Keratinocyte (primary cell): ENCODE data around the gene TMC2. TPM values are rescaled to one million over a fixed set of nuclear protein-coding genes. Genes with fewer than 3 reads are reported as not detected.

ENCODE experiments used
- DNase-seq: peaks from one replicate; pipeline ENCODE4 v3.0.0-alpha.2; 2011; ENCODE audit warnings: low read depth, missing footprints, low spot score
- FAIRE-seq: peaks from 2 replicates; lab custom pipeline; 2011; peaks lifted over from hg19 to GRCh38; lab: Jason Lieb, UNC
- H2AFZ ChIP-seq: 2 replicates; pipeline ENCODE4 v1.6.0; 2012; ENCODE audit warnings: low read length, control low read depth, inconsistent platforms; ENCODE audit not compliant: control insufficient read depth
- H3K27ac ChIP-seq: 2 replicates; pipeline ENCODE4 v1.5.1; 2011; ENCODE audit warnings: low read length; ENCODE audit not compliant: control insufficient read depth, insufficient read depth
- H3K27me3 ChIP-seq: 3 replicates; pipeline ENCODE4 v1.6.0; 2011; ENCODE audit warnings: low read length; ENCODE audit not compliant: control insufficient read depth, insufficient read depth; ENCODE audit errors: extremely low read depth
- H3K36me3 ChIP-seq, 2 experiments: 2 replicates in 1 of 2; 3 replicates in 1 of 2; pipeline ENCODE4 v1.5.1; 2011; ENCODE audit warnings: low read length in 2 of 2, mild to moderate bottlenecking in 1 of 2; ENCODE audit not compliant: control insufficient read depth in 2 of 2, insufficient read depth in 2 of 2; ENCODE audit errors: extremely low read depth in 1 of 2
- H3K4me1 ChIP-seq: 3 replicates; pipeline ENCODE4 v1.5.1; 2011; ENCODE audit warnings: low read length; ENCODE audit not compliant: control insufficient read depth, insufficient read depth; ENCODE audit errors: extremely low read depth
- H3K4me2 ChIP-seq: 3 replicates; pipeline ENCODE4 v1.6.0; 2011; ENCODE audit warnings: low read depth, low read length; ENCODE audit not compliant: control insufficient read depth, insufficient read depth; ENCODE audit errors: extremely low read depth
- H3K4me3 ChIP-seq, 3 experiments: fragments of 200-600 bp in 1 of 3; sonication (generic) in 1 of 3; 2 replicates in 2 of 3; 3 replicates in 1 of 3; pipeline ENCODE4 v1.5.1; 2011 to 2016; ENCODE audit warnings: low read length in 3 of 3, mild to moderate bottlenecking in 3 of 3, control low read depth in 2 of 3, inconsistent platforms in 1 of 3, low read depth in 1 of 3, mixed read lengths in 1 of 3, mixed run types in 1 of 3, moderate library complexity in 1 of 3; ENCODE audit not compliant: control insufficient read depth in 2 of 3, insufficient read depth in 2 of 3; ENCODE audit errors: extremely low read depth in 1 of 3
- H3K79me2 ChIP-seq: 2 replicates; pipeline ENCODE4 v1.6.0; 2012; ENCODE audit warnings: low read length; ENCODE audit not compliant: control insufficient read depth, insufficient read depth
- H3K9ac ChIP-seq: 3 replicates; pipeline ENCODE4 v1.6.0; 2011; ENCODE audit warnings: low read length; ENCODE audit not compliant: control insufficient read depth, insufficient read depth; ENCODE audit errors: extremely low read depth
- H3K9me1 ChIP-seq: 3 replicates; pipeline ENCODE4 v1.6.0; 2011; ENCODE audit warnings: low read length; ENCODE audit not compliant: control insufficient read depth, insufficient read depth; ENCODE audit errors: extremely low read depth
- H3K9me3 ChIP-seq: 2 replicates; pipeline ENCODE4 v1.5.1; 2012; ENCODE audit warnings: low read depth, low read length; ENCODE audit not compliant: control insufficient read depth
- H4K20me1 ChIP-seq: 3 replicates; pipeline ENCODE4 v1.6.0; 2011; ENCODE audit warnings: low read length; ENCODE audit not compliant: control insufficient read depth, insufficient read depth; ENCODE audit errors: extremely low read depth
- CTCF ChIP-seq, 3 experiments: IDR thresholded peaks in 1 of 3; conservative IDR thresholded peaks in 1 of 3; optimal IDR thresholded peaks in 1 of 3; 2 replicates in 2 of 3; 3 replicates in 1 of 3; pipeline versions ENCODE3 to v1.5.1; 2011; ENCODE audit warnings: low read length in 3 of 3, mild to moderate bottlenecking in 3 of 3, moderate library complexity in 2 of 3, control low read depth in 1 of 3, inconsistent platforms in 1 of 3; ENCODE audit not compliant: insufficient read depth in 2 of 3; ENCODE audit errors: extremely low read depth in 1 of 3
- EZH2 ChIP-seq: IDR thresholded peaks from one replicate; pipeline ENCODE4 v1.6.1; 2012; ENCODE audit warnings: inconsistent platforms, mild to moderate bottlenecking, low read length, moderate library complexity
- dilution Hi-C: fragments of 300-500 bp; cut with MboI; formaldehyde crosslinking; loops from one replicate; pipeline ENCODE4 v1.7.0; 2020; ENCODE audit warnings: low sequenced_read_pairs; ENCODE audit not compliant: extremely low pct_ligation_motif_present
- polyA plus RNA-seq, 5 experiments: library from polyadenylated mRNA; depleted of rRNA in 3 of 5; stranded (reverse) in 3 of 5; stranded (forward) in 1 of 5; unstranded in 1 of 5; fragments of >200 nt; gene quantifications; 1 replicate in 1 of 5; 2 replicates in 3 of 5; 3 replicates in 1 of 5; pipeline versions ENCODE4 v1.2.1 to v1.2.3, GENCODE V29; 2011 to 2012; ENCODE audit warnings: missing spikeins in 2 of 5, low read depth in 1 of 5, low replicate concordance in 1 of 5

The TMC2 gene
- polyA plus RNA-seq, 1 donor (not counting 4 experiments of a cell fraction or from before 2014, with no cell fraction given), result not detected

- no peaks in the 10 kb centered on the region for H3K4me1 ChIP-seq
- no peak overlapping the region for H3K9ac ChIP-seq
- peaks cover 8% of the 10 kb centered on the region for H3K27me3 ChIP-seq
- dilution Hi-C loops, result no loop called here
- H3K9me3 ChIP-seq, result no peaks in the 10 kb centered on the region
- H3K79me2 ChIP-seq, result no peaks in the 10 kb centered on the region
- H3K27ac ChIP-seq, result no peak overlapping the region
- H3K36me3 ChIP-seq, result no peaks in the 10 kb centered on the region
- no peak overlapping the region for H3K4me3 ChIP-seq
- DNase-seq (no peak), FAIRE-seq (no peak)
- no peak overlapping the region for H2AFZ ChIP-seq
- no peak for TF ChIP-seq CTCF (optimal IDR thresholded peaks at IDR 0.05 in 1 of 3, IDR thresholded peaks at IDR 0.05 in 1 of 3, conservative IDR thresholded peaks at IDR 0.05 in 1 of 3; ENCODE audit: extremely low read depth in 1 of 3, insufficient read depth in 2 of 3, low read length in 3 of 3)
- no peak for TF ChIP-seq EZH2
- H3K4me2 ChIP-seq, result no peak overlapping the region
- no peaks in the 10 kb centered on the region for H4K20me1 ChIP-seq
- H3K9me1 ChIP-seq, result no peaks in the 10 kb centered on the region
Observed at GRCh38 chr20:2545594-2545993, 9.2 kb downstream of the TMC2 start.

DNA sequence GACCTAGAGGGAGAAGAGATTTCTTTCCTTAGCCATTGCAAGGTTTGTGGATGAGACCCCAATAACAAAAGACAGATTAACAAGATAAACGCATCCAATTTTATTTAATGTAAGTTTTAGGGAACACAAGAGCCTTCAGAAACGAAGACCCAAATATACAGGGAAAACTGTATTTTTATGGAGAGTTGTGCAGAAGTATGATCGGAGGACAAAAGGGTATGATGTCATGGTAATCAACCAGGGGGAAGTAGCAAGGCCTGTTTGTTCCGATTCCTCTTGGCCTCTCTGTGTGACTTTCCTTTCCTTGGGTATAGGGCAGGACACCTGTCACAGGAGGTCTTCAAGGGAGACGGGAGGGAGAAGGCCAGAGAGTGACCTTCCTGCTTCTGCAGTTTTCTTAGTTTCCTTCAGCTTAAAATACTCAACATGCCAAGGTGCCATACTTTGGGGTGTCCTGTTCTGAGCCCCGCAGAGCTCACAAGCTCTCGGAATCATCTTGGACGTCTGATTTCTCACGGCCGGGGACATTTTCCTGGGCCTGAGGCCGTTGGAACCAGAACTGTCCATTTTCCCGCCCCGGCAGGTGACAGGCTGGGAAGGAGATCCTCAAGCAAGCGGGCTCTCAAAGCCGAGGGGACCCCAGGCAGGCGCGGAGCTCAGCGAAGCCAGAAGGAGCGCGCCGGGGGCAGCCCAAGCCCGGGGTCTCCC lies 21.7 kb downstream of the TMC2 start:
- Histone ChIP-seq H3K27ac (no peak overlapping the region), H3K9me1 (no peaks in the 10 kb centered on the region), H3K4me1 (no peaks in the 10 kb centered on the region), H3K27me3 (peaks cover 47% of the 10 kb centered on the region), H3K4me3 (no peak overlapping the region), H3K79me2 (no peaks in the 10 kb centered on the region), H3K4me2 (no peak overlapping the region), H2AFZ (no peak overlapping the region), H4K20me1 (no peaks in the 10 kb centered on the region), H3K36me3 (no peaks in the 10 kb centered on the region), H3K9me3 (no peaks in the 10 kb centered on the region), H3K9ac (no peak overlapping the region)
- TF ChIP-seq EZH2 (no peak), CTCF (optimal IDR thresholded peaks at IDR 0.05 in 1 of 3, IDR thresholded peaks at IDR 0.05 in 1 of 3, conservative IDR thresholded peaks at IDR 0.05 in 1 of 3; ENCODE audit: extremely low read depth in 1 of 3, insufficient read depth in 2 of 3, low read length in 3 of 3) (no peak)
- DNase-seq, result no peak
- FAIRE-seq, result no peak
- dilution Hi-C loops, result no loop called here
